K562 (cell line): ENCODE measurements around the gene NF2. TPM values are rescaled to one million over a fixed set of nuclear protein-coding genes. Genes with fewer than 3 reads are reported as not detected.

Source experiments
- BRD4 ChIP-seq: fragments of 200-600 bp; sonication (generic); IDR thresholded peaks from 2 replicates; pipeline ENCODE4 v1.6.1; 2017; ENCODE audit warnings: inconsistent platforms
- PHF21A ChIP-seq: fragments of 450-650 bp; IDR thresholded peaks from 2 replicates; pipeline ENCODE4 v1.6.1; 2017; ENCODE audit warnings: low read depth, borderline replicate concordance
- SP2 ChIP-seq: IDR thresholded peaks from 2 replicates; pipeline ENCODE4 v1.6.1; 2011; ENCODE audit warnings: mild to moderate bottlenecking, low read depth, low read length, moderate library complexity; ENCODE audit not compliant: poor library complexity, severe bottlenecking; ENCODE audit errors: extremely low read depth
- ZNF354B ChIP-seq: fragments of 250-450 bp; sonication (Bioruptor Pico); IDR thresholded peaks from 2 replicates; pipeline ENCODE4 v1.4.0; 2020
- polyA plus RNA-seq, 8 experiments: library from polyadenylated mRNA; depleted of rRNA in 4 of 8; stranded (reverse) in 5 of 8; unstranded in 3 of 8; fragments of >200 nt; fragmentation: Nextera tagmentation in 2 of 8; fragmentation: Illumina TruSeq in 1 of 8; extraction: Ambion mirVana in 2 of 8; extraction: Trizol in 1 of 8; gene quantifications; 2 replicates each; pipeline versions ENCODE4 v1.2.1 to v1.2.3, GENCODE V29; 2011 to 2014; ENCODE audit warnings: inconsistent platforms in 1 of 8, missing spikeins in 1 of 8
- total RNA-seq, 7 experiments: library from RNA; depleted of rRNA in 6 of 7; stranded (reverse); fragments of >200 nt in 6 of 7; fragmentation: Illumina TruSeq in 2 of 7; extraction: Trizol in 2 of 7; gene quantifications; 2 replicates each; pipeline versions ENCODE4 v1.2.1 to v1.2.3, GENCODE V29; 2011 to 2021; ENCODE audit warnings: low replicate concordance in 1 of 7
- TF ChIP-seq, protein P1 (sequence below): fragments of 450-650 bp; IDR thresholded peaks from 2 replicates; pipeline ENCODE4 v1.6.1; 2017; ENCODE audit warnings: antibody characterized with exemption
- TF ChIP-seq, protein P2 (sequence below): sonication (generic); formaldehyde crosslinking; IDR thresholded peaks from 2 replicates; pipeline ENCODE4 v1.8.1; 2023; ENCODE audit warnings: missing genetic modification reagents, mild to moderate bottlenecking, borderline replicate concordance

Gene NF2
- total and polyA plus RNA-seq, 9 of the 15 experiments (the other 6 are each of a cell fraction or from before 2014, with no cell fraction given) = 2.2 to 32.5 (median 15.2) TPM

DNA sequence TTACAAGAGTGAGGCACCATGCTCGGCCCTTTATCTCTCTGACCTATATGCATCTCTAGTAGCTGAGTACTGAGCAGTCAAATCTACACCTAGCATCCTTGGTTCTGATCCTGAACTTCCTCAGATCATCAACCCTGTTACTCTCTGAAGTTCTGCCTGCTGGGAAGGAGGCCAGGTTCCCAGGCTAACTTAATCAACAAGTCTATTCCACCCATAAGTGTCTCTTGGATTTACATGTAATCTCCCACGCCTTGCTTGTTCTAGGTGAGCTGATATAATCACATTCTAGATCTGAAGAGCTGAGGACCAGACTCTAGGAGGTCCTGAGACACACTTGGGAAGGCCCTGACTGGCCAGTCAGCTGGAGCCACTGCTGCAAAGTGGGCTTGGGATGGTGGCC is 138.5 kb downstream of the NF2 start (continued):
- TF ChIP-seq, protein P1, sequence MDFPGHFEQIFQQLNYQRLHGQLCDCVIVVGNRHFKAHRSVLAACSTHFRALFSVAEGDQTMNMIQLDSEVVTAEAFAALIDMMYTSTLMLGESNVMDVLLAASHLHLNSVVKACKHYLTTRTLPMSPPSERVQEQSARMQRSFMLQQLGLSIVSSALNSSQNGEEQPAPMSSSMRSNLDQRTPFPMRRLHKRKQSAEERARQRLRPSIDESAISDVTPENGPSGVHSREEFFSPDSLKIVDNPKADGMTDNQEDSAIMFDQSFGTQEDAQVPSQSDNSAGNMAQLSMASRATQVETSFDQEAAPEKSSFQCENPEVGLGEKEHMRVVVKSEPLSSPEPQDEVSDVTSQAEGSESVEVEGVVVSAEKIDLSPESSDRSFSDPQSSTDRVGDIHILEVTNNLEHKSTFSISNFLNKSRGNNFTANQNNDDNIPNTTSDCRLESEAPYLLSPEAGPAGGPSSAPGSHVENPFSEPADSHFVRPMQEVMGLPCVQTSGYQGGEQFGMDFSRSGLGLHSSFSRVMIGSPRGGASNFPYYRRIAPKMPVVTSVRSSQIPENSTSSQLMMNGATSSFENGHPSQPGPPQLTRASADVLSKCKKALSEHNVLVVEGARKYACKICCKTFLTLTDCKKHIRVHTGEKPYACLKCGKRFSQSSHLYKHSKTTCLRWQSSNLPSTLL = no peak
- no peak for TF ChIP-seq BRD4
- TF ChIP-seq, protein P2, sequence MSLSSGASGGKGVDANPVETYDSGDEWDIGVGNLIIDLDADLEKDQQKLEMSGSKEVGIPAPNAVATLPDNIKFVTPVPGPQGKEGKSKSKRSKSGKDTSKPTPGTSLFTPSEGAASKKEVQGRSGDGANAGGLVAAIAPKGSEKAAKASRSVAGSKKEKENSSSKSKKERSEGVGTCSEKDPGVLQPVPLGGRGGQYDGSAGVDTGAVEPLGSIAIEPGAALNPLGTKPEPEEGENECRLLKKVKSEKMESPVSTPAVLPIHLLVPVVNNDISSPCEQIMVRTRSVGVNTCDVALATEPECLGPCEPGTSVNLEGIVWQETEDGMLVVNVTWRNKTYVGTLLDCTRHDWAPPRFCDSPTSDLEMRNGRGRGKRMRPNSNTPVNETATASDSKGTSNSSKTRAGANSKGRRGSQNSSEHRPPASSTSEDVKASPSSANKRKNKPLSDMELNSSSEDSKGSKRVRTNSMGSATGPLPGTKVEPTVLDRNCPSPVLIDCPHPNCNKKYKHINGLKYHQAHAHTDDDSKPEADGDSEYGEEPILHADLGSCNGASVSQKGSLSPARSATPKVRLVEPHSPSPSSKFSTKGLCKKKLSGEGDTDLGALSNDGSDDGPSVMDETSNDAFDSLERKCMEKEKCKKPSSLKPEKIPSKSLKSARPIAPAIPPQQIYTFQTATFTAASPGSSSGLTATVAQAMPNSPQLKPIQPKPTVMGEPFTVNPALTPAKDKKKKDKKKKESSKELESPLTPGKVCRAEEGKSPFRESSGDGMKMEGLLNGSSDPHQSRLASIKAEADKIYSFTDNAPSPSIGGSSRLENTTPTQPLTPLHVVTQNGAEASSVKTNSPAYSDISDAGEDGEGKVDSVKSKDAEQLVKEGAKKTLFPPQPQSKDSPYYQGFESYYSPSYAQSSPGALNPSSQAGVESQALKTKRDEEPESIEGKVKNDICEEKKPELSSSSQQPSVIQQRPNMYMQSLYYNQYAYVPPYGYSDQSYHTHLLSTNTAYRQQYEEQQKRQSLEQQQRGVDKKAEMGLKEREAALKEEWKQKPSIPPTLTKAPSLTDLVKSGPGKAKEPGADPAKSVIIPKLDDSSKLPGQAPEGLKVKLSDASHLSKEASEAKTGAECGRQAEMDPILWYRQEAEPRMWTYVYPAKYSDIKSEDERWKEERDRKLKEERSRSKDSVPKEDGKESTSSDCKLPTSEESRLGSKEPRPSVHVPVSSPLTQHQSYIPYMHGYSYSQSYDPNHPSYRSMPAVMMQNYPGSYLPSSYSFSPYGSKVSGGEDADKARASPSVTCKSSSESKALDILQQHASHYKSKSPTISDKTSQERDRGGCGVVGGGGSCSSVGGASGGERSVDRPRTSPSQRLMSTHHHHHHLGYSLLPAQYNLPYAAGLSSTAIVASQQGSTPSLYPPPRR (CRISPR knock-in tag) = no peak
- TF ChIP-seq PHF21A = no peak
- no peak for TF ChIP-seq ZNF354B (CRISPR knock-in tag)
- no peak for TF ChIP-seq SP2
